GM18870 (cell line): Measurements from ENCODE around the gene FLNB.

Experiments used
- ATAC-seq: cut with Tn5 transposase; IDR thresholded peaks from one replicate; pipeline ENCODE4 v1.9.1; 2021; ENCODE audit warnings: moderate library complexity; ENCODE audit not compliant: unreplicated experiment

The FLNB gene, protein sequence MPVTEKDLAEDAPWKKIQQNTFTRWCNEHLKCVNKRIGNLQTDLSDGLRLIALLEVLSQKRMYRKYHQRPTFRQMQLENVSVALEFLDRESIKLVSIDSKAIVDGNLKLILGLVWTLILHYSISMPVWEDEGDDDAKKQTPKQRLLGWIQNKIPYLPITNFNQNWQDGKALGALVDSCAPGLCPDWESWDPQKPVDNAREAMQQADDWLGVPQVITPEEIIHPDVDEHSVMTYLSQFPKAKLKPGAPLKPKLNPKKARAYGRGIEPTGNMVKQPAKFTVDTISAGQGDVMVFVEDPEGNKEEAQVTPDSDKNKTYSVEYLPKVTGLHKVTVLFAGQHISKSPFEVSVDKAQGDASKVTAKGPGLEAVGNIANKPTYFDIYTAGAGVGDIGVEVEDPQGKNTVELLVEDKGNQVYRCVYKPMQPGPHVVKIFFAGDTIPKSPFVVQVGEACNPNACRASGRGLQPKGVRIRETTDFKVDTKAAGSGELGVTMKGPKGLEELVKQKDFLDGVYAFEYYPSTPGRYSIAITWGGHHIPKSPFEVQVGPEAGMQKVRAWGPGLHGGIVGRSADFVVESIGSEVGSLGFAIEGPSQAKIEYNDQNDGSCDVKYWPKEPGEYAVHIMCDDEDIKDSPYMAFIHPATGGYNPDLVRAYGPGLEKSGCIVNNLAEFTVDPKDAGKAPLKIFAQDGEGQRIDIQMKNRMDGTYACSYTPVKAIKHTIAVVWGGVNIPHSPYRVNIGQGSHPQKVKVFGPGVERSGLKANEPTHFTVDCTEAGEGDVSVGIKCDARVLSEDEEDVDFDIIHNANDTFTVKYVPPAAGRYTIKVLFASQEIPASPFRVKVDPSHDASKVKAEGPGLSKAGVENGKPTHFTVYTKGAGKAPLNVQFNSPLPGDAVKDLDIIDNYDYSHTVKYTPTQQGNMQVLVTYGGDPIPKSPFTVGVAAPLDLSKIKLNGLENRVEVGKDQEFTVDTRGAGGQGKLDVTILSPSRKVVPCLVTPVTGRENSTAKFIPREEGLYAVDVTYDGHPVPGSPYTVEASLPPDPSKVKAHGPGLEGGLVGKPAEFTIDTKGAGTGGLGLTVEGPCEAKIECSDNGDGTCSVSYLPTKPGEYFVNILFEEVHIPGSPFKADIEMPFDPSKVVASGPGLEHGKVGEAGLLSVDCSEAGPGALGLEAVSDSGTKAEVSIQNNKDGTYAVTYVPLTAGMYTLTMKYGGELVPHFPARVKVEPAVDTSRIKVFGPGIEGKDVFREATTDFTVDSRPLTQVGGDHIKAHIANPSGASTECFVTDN (N-terminal part only)

DNA sequence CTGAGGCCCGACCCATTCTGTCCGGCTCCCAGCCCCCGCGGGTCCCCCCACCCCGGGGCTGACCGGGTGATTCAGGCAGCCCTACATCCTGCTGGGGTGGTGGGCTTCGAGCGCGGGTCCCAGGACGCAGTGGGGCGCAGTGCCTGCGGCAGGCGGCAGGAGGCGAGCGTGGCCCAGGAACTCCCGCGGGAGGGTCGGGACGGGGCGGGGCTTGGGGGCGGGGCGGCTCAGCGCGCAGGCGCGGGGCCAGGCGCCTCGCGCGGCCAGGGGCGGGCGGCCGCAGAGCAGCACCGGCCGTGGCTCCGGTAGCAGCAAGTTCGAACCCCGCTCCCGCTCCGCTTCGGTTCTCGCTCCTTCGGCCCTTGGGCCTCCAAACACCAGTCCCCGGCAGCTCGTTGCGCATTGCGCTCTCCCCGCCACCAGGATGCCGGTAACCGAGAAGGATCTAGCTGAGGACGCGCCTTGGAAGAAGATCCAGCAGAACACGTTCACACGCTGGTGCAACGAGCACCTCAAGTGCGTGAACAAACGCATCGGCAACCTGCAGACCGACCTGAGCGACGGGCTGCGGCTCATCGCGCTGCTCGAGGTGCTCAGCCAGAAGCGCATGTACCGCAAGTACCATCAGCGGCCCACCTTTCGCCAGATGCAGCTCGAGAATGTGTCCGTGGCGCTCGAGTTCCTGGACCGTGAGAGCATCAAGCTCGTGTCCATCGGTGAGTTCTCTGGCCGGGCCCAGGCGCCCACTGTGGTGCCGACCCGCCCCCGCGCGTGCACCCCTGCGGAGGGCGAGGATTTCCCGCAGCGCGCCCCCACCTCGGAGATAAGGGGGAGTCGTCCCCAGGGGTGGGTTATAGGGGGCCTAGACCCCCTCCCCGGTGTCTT is at the start of gene FLNB:
FLNB (plus strand) TSS at position 282 of the 885 bp plus-strand sequence; CDS start at position 425, 143 bp downstream.
- no peak for ATAC-seq

DNA sequence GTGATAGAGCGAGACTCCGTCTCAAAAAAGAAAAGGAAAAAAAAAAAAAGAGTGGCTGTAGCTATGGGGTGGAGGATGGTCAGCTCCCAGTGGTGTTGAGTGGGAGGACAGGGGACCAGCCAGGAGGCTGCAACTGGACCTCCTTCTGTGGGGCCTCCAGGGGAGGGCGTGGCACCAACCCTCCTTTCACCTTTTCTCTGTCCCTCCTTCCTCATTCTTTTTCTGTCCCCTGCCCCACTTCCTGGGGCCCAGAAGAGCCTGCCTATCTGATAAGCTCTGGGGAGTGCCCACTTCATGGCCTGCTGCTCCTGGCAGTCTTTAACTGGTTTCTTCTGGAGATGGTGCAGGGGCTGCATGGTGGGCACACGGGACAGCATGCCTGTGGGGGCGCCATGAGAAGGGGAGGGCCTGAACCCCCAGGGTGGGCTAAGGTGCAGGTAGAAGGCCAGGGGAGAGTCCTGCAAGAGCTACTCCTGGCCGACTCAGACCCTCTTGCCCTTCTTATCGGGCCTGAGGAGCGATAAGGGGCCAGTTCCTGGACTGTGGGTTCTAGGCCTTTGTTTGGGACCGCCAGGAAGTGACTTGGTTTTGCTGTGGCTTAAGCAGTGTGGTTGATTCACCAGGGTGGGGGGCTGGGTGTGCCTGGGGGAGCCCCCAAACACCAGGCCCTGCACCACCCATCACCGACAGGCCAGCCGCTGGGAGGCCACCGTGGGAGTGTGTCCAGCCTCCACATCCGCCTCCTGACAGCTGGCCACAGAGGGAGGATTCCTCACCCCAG is 49.4 kb upstream of the FLNB start:
- ATAC-seq, result no peak

DNA sequence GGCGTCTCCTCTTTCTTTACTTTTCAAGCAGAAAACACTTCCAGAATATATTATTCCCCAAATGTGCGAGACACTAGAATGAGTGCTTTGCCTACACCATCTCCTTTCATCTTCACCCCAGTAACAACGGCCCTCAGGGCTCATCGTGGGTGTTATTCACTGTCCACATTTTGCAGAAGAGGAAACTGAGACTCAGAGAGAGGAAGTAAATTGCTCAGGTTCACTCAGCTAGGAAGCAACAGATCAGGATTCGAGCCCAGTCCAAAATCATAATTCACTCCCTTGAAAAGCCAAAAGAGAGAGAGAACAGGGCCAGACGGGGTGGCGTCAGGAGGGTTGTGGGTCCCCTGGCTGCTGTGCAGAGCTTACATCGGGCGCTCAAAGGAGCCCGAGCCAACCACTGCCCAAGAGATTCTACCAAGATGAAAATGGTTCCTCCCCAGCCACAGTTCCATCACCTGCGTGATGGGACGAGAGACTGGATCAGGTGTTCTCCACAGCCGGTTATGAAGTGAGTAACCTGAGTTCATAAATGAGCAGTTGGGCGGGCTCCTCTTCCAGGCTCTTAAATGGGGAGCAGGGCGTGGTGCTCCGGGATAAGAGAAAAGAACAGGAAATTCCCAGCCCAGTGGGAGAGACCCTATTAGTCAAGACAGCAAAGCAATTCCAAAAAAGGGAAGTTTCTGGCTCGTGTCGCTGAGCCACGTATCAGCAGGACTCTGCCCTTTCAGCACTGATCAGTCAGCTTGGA is 48.6 kb upstream of the FLNB start:
- ATAC-seq, result no peak

DNA sequence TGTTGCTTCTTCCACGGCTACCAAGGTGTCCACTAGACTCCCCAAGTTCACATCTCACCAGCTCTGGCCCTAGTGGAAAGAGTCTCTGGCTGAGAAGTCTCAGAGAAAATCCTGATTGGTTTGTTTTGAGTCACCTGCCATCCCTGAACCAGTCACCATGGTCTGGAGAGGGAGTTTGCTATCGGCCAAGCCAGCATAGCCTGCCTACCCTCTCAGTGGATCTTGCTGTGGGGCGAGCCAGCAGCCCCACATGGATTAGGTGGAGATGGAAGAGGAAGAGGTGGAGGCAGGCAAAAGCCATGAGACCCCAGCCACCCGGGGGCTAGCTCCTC is 48.1 kb upstream of the FLNB start:
- ATAC-seq, result no peak

DNA sequence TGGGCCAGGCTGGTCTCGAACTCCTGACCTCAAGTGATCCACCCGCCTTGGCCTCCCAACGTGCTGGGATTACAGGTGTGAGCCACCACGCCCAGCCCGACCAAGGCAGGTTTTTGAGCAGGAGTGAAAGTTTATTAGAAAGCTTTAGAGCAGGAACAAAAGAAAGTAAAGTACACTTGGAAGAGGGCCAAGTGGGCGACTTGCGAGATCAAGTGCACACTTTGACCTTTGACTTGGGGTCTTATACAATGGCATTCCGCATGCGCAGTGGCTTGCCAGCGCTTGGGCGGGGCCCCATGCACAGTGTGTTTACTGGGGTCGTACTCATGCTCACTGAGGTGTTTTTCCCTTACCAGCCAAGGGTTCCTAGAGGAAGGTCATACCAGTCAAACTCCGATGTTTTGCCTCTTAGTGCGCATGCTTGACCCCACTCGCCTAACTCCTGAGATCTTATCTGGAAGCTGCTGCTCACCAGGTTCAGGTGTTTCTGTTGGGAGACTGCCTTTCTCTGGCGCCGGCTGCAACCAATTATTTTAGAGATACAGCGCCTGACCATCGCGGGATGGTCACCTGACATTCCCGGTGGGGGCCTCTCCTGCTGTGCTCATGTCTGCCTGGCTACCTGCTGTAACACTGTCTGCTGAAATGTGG is 46.9 kb upstream of the FLNB start:
- no peak for ATAC-seq

DNA sequence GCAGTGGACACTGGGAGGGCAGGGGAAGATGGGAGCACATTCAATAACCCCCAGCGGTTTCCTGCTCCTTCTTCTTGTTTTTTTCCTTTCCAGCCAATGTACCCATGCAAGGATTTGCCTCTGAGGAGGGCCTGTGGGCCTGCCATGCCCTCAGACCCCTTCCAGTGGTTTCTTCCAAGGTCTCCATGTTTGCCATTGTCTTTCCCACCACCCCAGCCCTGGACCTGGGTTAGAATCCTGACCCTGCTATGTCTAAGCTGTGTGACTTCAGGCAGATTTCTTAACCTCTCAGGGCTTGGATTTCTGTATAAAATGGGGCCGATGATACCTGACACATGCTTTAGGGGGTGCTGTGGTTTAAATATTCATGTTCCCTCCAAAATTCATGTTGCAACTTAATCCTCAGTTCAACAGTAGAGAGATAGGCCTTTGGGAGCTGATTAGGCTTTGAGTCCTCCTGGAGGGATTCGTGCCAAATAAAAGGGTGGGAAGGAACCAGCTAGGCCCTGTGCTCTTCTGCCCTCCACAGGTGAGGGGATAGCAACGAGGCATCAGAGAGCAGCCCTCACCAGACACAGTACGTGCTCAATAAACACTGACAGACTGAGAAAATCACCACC is 46.3 kb upstream of the FLNB start:
- no peak for ATAC-seq

DNA sequence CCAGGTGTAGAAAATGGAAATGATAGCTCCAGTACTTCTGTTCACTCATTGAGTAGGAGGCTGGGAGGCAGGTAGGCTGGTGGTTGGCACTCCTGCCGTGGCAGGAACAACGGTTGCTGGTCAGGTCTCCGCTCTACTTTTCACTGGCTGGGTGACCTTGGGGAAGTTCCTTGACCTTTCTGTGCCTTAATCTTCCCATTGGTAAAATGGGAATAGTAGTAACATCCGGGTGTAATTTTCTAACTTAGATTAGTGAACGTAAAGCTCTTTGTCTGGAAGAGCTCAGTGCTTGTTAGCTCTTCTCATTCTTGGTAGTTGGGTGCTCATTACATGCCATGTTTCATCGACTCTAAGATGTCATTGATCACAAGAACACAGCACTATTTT is 45.8 kb upstream of the FLNB start:
- no peak for ATAC-seq

DNA sequence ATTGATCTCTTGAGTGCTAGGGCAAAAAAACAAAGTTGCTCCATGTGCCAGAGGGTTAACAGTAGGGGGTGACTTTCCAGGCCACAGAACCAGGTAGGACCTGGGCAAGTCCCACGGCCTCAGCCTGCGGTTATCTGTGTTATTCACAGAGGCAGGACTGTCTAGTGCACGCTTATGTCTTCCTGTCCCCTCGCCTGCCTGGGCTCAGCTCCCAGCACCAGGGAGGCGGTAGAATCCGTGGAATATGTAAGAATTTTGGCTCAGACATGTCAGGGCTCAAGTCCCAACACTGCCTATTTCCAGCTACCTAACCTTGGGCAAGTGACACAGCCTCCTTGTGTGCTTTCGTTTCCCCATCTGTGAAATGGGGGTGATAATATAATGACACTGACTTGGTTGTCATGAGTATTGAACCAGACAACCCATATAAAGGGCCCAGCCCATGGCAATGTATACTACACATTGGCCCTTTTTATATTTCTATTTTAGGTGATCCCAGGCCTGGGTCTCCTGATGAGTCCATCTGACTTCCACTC is 44.3 kb upstream of the FLNB start:
- ATAC-seq, result no peak

DNA sequence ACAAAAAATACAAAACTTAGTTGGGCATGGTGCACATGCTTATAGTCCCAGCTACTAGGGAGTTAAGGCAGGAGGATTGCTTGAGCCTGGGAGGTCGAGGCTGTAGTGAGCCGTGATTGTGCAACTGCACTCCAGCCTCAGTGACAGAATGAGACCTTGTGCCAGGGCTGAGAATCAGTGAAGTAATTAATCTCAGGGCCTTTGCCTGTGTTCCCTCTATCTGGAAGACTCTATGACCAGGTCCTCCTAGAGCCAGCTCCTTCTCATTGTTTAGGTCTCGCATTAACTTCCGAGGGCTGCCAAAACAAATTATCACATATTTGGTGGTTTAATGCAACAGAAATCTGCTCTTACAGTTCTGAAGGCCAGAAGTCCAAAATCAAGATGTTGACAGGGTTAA is 41.4 kb upstream of the FLNB start:
- ATAC-seq, result no peak

DNA sequence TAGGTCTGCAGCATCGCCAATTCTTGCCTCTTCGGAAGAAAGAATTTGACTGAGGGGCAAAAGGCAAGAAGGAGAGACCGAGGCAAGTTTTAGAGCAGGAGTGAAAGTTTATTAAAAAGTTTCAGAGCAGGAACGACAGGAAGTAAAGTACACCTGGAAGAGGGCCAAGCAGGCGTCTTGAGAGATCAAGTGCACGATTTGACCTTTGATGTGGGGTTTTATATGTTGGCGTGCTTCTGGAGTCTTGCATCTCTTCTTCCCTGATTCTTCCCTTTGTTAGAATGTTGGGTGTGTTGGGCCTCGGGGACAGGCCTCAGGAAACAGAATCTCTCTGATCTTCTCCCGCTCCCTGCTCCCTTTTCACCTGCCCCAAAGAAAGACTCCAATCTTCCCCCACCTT is 40.6 kb upstream of the FLNB start:
- ATAC-seq, result no peak

DNA sequence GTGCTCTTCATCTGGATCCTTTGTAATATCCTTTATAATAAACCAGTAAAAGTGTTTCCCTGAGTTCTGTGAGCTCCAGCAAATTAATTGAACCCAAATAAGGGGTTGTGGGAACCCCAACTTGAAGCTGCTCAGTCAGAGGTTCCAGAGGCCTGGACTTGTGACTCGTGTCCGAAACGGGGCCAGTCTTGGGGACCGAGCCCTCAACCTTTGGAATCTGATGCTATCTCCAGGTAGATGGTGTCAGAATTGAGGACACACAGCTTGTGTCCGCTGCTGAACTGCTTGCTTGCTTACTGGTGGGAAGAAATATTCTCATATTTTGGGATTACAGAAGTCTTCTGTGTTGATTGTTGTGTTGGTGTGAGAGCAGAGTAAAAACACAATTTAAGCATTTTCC is 39.7 kb upstream of the FLNB start:
- no peak for ATAC-seq

DNA sequence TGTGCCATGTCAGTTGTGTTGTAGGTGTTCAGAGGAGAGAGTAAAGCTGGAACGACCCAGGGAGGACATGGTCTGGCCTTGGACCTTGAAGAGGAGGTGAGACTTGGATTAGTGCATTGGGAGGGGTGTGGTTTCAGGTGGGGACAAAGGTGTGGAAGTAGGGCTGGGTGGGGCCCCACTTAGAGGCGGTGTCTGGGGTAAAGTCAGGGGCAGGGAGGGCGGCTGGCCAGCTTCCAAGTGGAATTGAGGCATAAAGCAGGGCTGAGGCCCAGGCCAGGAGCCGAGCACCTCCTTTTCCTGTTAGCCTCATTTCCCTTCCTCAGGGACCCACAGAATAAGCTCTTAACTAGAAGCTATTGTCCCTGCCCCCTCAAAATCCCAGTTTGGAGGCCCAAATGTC is 36.2 kb upstream of the FLNB start:
- no peak for ATAC-seq

DNA sequence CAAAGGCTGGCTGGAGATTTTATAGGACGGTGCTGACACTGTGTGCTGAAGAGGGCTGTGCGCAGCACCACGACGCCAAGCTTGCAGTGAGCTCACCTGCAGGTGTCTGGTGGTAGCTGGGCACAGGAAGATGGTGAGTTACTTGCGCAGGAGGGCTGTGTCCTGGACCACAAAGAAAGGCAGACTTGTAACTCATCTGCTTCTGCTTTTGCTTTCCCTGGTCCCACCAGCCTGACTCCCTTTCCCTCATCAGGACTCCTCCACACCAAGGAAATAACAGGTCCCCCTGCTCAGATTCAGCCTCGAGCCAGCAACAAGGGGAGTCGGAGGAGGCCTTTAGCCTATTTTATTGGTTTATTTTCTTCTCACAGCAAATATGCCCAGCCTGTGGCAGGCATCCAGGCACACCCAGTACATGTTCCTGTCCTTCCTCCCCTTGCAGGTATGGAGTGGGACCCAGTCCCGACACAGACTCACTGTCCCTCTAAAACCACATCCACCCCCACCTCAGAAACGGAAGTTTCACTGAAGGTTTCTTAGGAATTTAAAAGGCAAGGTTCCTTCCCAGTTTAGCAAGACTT is 35.6 kb upstream of the FLNB start:
- ATAC-seq, result no peak

DNA sequence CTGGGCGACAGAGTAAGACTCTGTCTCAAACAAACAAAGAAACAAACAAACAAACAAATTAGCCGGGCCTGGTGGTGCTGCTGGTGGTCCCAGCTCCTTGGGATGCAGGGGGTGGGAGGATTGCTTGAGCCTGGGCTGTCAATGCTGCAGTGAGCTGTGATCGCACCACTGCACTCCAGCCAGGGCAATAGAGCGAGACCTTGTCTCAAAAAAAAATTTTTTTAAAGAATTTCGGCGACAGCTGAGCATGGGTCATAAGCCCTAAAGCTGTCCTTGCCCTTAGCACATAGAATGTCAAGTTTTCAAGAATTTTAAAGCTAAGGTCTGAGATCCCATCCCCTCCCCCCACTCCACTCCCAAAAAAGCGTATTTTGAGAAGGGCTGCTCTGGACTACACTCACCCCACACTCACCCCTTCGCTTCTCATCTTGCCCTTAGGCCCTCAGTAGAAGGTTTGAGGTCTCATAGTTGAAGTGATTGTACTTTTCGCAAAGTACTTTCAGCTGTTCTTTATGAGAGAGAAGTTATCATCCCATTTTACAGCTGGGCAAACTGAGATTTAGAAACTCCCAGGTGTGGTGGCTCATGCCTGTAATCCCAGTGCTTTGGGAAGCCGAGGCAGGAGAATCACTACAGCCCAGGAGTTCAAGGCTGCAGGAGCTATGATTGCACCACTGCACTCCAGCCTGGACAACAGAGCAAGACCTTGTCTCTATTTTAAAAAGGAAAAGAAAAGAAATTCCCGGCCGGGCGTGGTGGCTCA is 34.3 kb upstream of the FLNB start:
- ATAC-seq, result no peak

DNA sequence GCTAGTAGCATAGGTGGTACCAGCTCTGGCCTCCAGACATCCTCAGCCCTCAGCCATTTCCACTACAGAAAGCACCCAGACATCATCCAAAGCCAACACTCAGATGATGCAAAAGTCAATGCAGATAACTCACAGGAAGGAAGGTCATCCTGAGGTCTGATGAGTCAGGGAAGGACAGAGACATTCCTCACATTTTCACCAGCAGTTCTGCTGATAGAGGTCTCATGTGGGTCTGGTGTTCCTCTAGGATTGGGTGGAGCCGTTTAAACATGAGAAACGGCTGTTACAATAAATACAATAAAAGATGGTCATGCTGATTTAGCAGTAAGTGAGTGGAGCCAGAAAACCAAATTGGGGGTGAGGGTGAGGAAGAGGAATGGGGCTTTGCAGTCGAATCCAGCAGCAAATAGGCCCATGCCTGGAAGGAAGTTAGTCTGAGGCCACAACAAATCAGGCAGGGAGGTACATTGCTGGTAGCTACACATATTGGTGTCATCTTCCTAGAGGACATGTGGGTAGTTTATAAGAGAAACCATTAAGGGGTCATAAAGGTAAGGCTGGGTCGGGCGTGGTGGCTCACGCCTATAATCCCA is 33.3 kb upstream of the FLNB start:
- ATAC-seq, result no peak

DNA sequence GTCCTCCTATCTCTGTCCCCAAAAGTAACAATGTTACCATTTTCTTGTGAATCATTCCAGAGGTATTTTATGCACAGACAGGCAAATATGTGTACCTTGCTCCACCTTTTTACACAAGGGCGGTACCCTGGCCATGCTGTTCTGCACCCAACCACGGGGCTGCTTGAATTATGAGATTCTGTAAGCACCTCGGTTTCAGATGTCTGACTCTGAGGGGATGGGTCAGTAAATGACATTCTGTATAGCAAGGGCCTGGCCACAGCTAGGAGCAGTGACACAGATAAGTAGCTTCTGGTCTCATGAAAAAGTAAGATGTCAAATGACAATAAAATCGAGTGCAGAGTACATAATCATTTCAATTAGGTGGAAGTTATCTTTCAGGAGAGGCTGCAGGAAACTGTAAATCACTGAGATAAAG is 30.4 kb upstream of the FLNB start:
- no peak for ATAC-seq
